NAMALWA (cell line): ENCODE results near the gene ONECUT1.
"Not testable (repeated sequence)": the region's sequence is repeated elsewhere in the genome, so short reads cannot be mapped to it uniquely, and the experiment has no call there.

ENCODE experiments used
- DNase-seq: peaks from one replicate; pipeline ENCODE4 v3.0.0-alpha.2; 2015; ENCODE audit warnings: low spot score

ONECUT1 gene

DNA sequence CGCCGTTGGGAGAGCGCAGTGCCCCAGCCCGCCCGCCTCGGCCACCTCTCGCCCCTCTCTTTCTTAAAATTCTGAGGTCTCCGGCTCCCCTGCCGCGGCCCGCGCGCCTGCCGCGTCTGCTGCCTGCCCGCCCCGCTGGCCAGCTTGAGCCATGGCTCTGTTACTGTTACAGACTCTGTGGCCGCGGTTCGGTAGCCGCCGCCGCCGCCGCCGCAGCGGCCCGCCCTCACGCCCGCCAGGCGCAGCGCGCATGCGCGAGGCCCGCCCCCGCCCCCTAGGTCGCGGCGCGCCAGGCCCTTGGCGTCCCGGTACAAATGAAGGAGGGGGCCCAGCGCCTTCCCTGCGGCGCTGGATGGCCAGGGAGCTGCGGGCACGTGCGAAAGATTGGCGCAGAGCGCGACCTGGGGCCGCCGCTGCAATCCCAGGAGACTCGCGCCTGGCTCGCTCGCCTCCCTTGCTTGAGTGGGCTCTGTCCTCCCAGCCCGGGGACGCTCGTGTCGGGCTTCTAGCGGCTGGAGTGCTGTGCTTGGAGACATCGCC is at the start of gene ONECUT1:
Gene ONECUT1 (minus strand): TSS at position 168 of the 540 bp plus-strand sequence. CDS start 452 bp downstream, outside the sequence.
- peak; percentile 67 for DNase-seq

DNA sequence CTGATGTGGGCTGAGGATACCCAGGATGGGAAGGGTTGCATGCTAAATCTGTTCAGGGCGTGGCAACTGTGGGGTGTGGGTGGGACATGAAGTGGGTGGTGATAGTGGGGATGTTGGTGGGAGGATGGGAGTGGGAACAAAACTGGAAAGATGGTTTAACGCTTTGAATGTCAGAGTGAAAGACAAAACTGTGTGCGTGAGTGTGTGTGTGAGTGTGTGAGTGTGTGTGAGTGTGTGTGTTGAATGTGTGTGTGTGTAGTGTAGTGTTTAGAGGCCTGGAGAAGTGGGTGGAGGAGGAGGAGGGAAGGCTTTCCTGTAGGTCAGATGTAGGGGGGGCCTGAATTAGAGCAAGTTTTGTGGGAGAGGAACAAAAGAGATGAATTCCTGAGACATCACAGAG is 44.2 kb upstream of the ONECUT1 start:
- no peak for DNase-seq

- DNase-seq: not testable (repeated sequence)
These were observed 34.2 kb upstream of the ONECUT1 start for GRCh38 chr15:52824169-52824942.

- DNase-seq: no peak
These were observed 32.3 kb upstream of the ONECUT1 start for GRCh38 chr15:52822475-52822874.

DNA sequence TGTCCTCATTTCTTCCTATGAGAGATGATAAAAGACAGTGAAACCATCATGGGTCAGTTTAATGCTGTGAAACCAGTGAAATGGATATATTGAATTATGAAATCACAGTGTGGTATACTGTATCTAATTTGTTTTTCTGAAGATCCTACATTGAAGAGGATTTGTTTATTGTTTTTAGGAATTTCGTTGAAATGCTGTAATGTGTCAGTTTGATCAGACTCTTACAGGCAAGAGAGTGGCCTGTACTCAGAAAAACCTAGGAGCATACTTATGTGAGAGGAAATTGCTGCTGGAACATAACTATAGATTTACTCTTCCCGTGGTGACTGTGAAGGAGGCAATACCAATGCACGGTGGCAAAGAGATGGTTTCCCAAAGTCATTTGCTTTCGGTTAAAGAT is 29.1 kb upstream of the ONECUT1 start:
- DNase-seq: no peak

DNA sequence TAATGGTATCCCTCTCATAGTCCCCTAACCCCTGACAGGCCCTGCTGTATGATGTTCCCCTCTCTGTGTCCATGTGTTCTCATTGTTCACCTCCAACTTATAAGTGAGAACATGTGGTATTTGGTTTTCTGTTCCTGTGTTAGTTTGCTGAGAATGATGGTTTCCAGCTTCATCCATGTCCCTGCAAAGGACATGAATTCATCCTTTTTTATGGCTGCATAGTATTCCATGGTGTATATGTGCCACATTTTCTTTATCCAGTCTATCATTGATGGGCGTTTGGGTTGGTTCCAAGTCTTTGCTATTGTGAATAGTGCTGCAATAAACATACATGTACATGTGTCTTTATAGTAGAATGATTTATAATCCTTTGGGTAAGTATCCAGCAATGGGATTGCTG is 25.8 kb upstream of the ONECUT1 start:
- not testable (repeated sequence) for DNase-seq

- DNase-seq: no peak
These were observed 18.9 kb upstream of the ONECUT1 start for GRCh38 chr15:52808996-52809395.

GRCh38 chr15:52808441-52808840 is 18.3 kb upstream of the ONECUT1 start:
- DNase-seq: no peak

GRCh38 chr15:52806284-52806655 is 16.1 kb upstream of the ONECUT1 start:
- DNase-seq: no peak

GRCh38 chr15:52805351-52806283 is 15.5 kb upstream of the ONECUT1 start:
- no peak for DNase-seq

- DNase-seq: no peak
These were observed 14.5 kb upstream of the ONECUT1 start for GRCh38 chr15:52804526-52805081.

GRCh38 chr15:52803467-52804306 is 13.6 kb upstream of the ONECUT1 start:
- no peak for DNase-seq

DNA sequence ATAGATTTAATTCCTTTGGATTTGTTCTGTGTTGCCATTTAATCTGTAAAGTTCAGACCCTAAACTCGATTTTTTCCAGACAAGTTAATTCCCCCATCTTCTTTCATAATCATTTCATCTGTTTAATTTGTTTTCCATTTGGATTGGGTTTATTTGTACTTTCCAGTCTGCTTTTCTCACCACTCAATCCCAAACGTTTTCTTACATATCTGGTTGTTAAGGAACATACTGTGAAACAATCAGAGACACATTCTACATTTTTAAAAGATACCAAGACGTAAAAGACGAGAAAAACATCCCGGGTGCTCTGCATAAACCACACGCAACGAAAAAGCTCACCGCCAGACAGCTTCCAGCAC is 13.0 kb upstream of the ONECUT1 start:
- no peak for DNase-seq

DNA sequence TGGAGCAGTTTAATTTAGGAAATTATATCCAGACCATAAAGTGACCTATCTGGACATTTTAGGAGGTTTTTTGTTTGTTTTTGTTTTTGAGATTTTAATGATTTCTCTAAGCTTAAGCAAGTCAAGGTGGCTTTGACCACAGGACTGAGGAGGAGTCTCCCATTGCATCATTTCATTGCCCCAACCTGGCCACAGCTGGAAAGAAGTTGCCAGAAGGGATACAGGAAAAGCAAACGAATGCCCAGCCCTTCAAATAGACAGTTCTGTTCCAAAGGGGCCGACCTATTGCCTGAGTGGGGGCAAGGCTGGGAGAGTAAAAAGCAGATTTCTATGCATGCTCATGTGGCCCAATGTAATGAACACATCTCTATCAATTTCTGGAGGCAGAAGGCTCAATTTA is 12.0 kb upstream of the ONECUT1 start:
- DNase-seq: no peak

DNA sequence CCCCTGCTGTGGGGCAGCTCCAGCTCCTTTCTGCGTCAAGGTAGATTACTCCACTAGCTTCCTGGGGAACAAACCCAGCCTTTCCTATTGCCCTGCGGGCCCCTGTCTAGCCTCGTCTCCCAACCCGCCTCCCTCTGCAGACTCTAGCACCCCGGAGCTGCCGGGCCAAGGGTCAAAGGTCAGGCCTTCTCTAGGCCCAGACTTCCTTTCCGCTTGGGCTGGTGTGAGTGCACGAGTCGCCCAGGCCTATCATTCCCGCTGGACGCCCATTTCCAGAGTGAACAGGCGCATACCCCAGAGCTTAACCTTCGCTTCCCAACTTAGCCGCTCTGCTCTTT is 11.6 kb upstream of the ONECUT1 start:
- DNase-seq: no peak

DNA sequence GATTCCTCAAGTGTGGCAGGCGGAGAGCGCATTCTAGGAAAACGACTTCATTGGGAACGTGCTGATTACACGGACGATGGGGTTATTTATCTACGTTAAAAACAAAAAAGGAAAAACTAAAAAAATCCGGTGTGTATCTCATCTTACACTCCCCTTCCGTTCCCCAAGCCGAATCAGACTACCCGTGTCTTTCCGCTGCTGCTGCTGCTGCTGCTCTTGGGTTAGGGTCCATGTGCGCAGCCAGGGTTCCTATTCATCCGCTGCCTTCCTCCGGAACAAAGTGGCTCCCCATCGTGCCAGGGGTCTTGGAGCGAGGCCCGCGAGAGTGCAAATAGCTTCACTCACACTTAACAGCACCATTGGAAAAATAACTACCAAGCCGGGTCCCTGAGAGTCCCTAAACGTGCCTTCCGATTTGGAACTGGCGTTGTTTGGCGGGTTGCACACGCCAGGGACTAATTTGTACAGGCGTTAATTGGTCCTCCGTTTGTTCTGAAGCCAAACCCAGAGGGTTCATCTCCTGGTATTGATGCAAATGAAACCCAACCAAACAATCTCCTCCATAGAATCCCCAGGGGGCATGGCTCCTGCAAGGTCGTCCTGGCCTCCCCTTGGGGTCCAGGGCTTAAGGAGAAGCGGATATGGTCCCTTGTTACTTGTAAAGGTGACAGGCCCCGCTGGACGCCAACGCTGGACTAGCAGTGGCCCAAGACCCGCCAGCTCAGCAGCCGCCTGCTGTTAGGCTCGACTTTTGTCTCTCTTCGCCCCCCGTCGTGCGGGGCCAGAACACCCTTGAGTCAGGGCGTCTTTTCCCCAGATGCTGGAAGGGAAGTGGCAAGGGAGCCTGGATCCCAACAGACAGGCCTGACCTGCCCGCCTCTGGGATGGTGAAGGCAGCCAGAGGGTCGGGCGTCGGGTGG is 11.0 kb upstream of the ONECUT1 start:
- DNase-seq: no peak

DNA sequence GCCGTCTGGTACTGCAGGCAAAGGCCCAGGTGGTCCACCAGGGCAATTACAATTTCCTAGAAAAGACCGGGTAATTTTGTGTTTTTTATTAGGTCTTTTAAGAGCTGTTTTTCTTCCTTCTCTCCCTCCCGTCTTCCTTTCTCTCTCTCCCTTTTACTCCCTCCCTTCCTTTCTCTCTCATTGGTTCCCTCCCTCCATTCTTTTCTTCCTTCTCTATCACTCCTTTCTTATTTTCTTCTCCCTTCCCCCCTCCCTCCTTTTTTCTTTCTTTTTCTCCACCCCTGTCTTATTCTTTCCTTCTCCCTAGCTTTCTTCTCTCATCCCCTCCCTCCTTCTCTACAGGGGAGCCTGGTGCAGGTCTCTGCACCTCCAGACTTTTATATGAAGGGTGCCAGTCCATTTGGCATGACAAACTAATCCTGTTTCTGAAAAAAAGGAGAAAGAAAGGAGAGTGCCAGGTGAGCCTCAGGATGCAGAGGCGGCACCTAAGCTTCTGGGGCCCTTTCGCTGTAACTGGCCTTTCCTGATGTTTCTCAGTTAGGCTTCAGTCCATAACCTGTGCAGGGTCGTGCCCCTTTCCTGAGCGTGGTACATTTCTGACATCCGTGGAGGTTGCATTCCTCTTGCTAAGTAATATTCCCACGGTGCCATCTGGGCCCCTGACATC is 9.1 kb upstream of the ONECUT1 start:
- DNase-seq: no peak

- no peak for DNase-seq
These were observed 8.5 kb upstream of the ONECUT1 start for GRCh38 chr15:52798529-52799101.

GRCh38 chr15:52797625-52798501 is 7.7 kb upstream of the ONECUT1 start:
- DNase-seq: no peak
